Neural cell (in vitro differentiated cells): Measurements from ENCODE around the gene APBB2. TPM values are rescaled to one million over a fixed set of nuclear protein-coding genes. Genes with fewer than 3 reads are reported as not detected.

Experiments
- H2AFZ ChIP-seq: fragments of 200-600, 300-800 bp; sonication (generic), shearing (Covaris generic); 2 replicates; pipeline ENCODE4 v1.6.0; 2014; ENCODE audit warnings: low read depth, mild to moderate bottlenecking, antibody characterized with exemption, low read length, moderate library complexity
- H3F3A ChIP-seq: fragments of 200-600 bp; shearing (Covaris generic); 2 replicates; pipeline ENCODE4 v1.6.1; 2016; ENCODE audit warnings: mild to moderate bottlenecking, moderate library complexity, mixed read lengths, antibody characterized with exemption, low read length; ENCODE audit not compliant: insufficient read depth, poor library complexity, severe bottlenecking
- H3K27ac ChIP-seq: fragments of 200-600, 300-800 bp; sonication (generic), shearing (Covaris generic); 2 replicates; pipeline ENCODE4 v1.5.1; 2014; ENCODE audit warnings: mild to moderate bottlenecking, low read length, moderate library complexity
- H3K27me3 ChIP-seq: fragments of 300-800, 200-600 bp; sonication (generic), shearing (Covaris generic); 2 replicates; pipeline ENCODE4 v1.6.0; 2014; ENCODE audit warnings: mild to moderate bottlenecking, low read depth, low read length, moderate library complexity; ENCODE audit not compliant: insufficient read depth
- H3K36me3 ChIP-seq: fragments of 300-800, 200-600 bp; sonication (generic), shearing (Covaris generic); 2 replicates; pipeline ENCODE4 v1.5.1; 2014; ENCODE audit warnings: mild to moderate bottlenecking, antibody characterized with exemption, low read length, moderate library complexity; ENCODE audit not compliant: insufficient read depth
- H3K4me2 ChIP-seq: fragments of 300-800, 200-600 bp; sonication (generic), shearing (Covaris generic); 2 replicates; pipeline ENCODE4 v1.6.0; 2014; ENCODE audit warnings: mild to moderate bottlenecking, low read length
- H3K4me3 ChIP-seq: fragments of 300-800, 200-600 bp; sonication (generic), shearing (Covaris generic); 2 replicates; pipeline ENCODE4 v1.5.1; 2014; ENCODE audit warnings: mild to moderate bottlenecking, low read length, moderate library complexity
- H3K79me2 ChIP-seq: fragments of 200-600 bp; shearing (Covaris generic); replicated peaks from 2 replicates; pipeline ENCODE4 v1.6.0; 2014; ENCODE audit warnings: mild to moderate bottlenecking, low read length, moderate library complexity; ENCODE audit not compliant: insufficient read depth
- H3K9ac ChIP-seq: fragments of 300-800, 200-600 bp; sonication (generic), shearing (Covaris generic); 2 replicates; pipeline ENCODE4 v1.6.1; 2016; ENCODE audit warnings: mild to moderate bottlenecking, low read length, mixed read lengths
- H3K9me2 ChIP-seq: fragments of 200-600 bp; shearing (Covaris generic); 2 replicates; pipeline ENCODE4 v1.6.1; 2016; ENCODE audit warnings: mild to moderate bottlenecking, low read length, mixed read lengths; ENCODE audit not compliant: insufficient read depth
- H3K9me3 ChIP-seq: fragments of 200-600, 300-800 bp; sonication (generic), shearing (Covaris generic); 2 replicates; pipeline ENCODE4 v1.6.1; 2016; ENCODE audit warnings: mild to moderate bottlenecking, mixed run types, low read length, moderate library complexity, mixed read lengths
- H4K20me1 ChIP-seq: fragments of 200-600 bp; shearing (Covaris generic); 2 replicates; pipeline ENCODE4 v1.6.1; 2016; ENCODE audit warnings: mild to moderate bottlenecking, mixed run types; ENCODE audit not compliant: insufficient read depth
- CTCF ChIP-seq: fragments of 450-650 bp; IDR thresholded peaks from 2 replicates; pipeline ENCODE4 v1.5.1; 2014; ENCODE audit warnings: antibody characterized with exemption, mild to moderate bottlenecking, moderate library complexity; ENCODE audit not compliant: poor library complexity, severe bottlenecking
- EP300 ChIP-seq: fragments of 450-650 bp; conservative IDR thresholded peaks from 2 replicates; pipeline ENCODE4 v1.6.1; 2014; ENCODE audit warnings: antibody characterized with exemption, mild to moderate bottlenecking, moderate library complexity; ENCODE audit not compliant: poor library complexity, severe bottlenecking
- EZH2 ChIP-seq: fragments of 200-600, 300-800 bp; shearing (Covaris generic), sonication (generic); IDR thresholded peaks from 2 replicates; pipeline ENCODE4 v1.6.1; 2014; ENCODE audit warnings: antibody characterized with exemption, low read length, borderline replicate concordance, mild to moderate bottlenecking; ENCODE audit not compliant: insufficient read depth, poor library complexity, severe bottlenecking
- MXI1 ChIP-seq: fragments of 450-650 bp; conservative IDR thresholded peaks from 2 replicates; pipeline ENCODE4 v1.6.1; 2014; ENCODE audit warnings: antibody characterized with exemption, mild to moderate bottlenecking; ENCODE audit not compliant: poor library complexity, severe bottlenecking
- POLR2AphosphoS5 ChIP-seq: IDR thresholded peaks from 2 replicates; pipeline ENCODE4 v1.6.1; 2012
- RAD21 ChIP-seq: fragments of 450-650 bp; conservative IDR thresholded peaks from 2 replicates; pipeline ENCODE4 v1.6.1; 2014; ENCODE audit warnings: antibody characterized with exemption, mild to moderate bottlenecking, moderate library complexity
- REST ChIP-seq: IDR thresholded peaks from 2 replicates; pipeline ENCODE4 v1.6.1; 2012; ENCODE audit warnings: borderline replicate concordance
- SMC3 ChIP-seq: fragments of 450-650 bp; conservative IDR thresholded peaks from 2 replicates; pipeline ENCODE4 v1.6.1; 2014; ENCODE audit warnings: antibody characterized with exemption, mild to moderate bottlenecking, moderate library complexity; ENCODE audit not compliant: poor library complexity
- TAF1 ChIP-seq: IDR thresholded peaks from 2 replicates; pipeline ENCODE4 v1.6.1; 2012; ENCODE audit warnings: low read depth
- polyA plus RNA-seq: library from polyadenylated mRNA; depleted of rRNA; stranded (reverse); fragments of >200 nt; gene quantifications from 2 replicates; pipeline ENCODE4 v1.2.3, GENCODE V29; 2014

Gene APBB2
- polyA plus RNA-seq, 1 donor from 2014 or later: 41.9 TPM

GRCh38 chr4:41095973-41096372, 118.4 kb downstream of the APBB2 start:
- no peaks in the 10 kb centered on the region for H3K9me3 ChIP-seq
- TF ChIP-seq CTCF (no peak), POLR2AphosphoS5 (no peak), EP300 (no peak), MXI1 (no peak), REST (no peak), RAD21 (no peak), TAF1 (no peak), SMC3 (no peak), EZH2 (no peak)
- H3K36me3 ChIP-seq: no peaks in the 10 kb centered on the region
- no peak overlapping the region for H3K4me3 ChIP-seq
- H3K9ac ChIP-seq: no peak overlapping the region
- H3F3A ChIP-seq: no peaks in the 10 kb centered on the region
- no peaks in the 10 kb centered on the region for H3K9me2 ChIP-seq
- H3K79me2 ChIP-seq: no peaks in the 10 kb centered on the region
- H3K27ac ChIP-seq: no peak overlapping the region
- no peaks in the 10 kb centered on the region for H4K20me1 ChIP-seq
- no peak overlapping the region for H3K4me2 ChIP-seq
- no peaks in the 10 kb centered on the region for H3K27me3 ChIP-seq
- no peak overlapping the region for H2AFZ ChIP-seq

- H3K9ac ChIP-seq: no peak overlapping the region
Observed at GRCh38 chr4:41095192-41095872, 119.0 kb downstream of the APBB2 start.

More at GRCh38 chr4:41095192-41095872, 119.0 kb downstream of the APBB2 start:
- H3K9me3 ChIP-seq: no peaks in the 10 kb centered on the region
- H3K79me2 ChIP-seq: no peaks in the 10 kb centered on the region
- H3K27ac ChIP-seq: no peak overlapping the region
- no peaks in the 10 kb centered on the region for H3K9me2 ChIP-seq
- no peak overlapping the region for H3K4me3 ChIP-seq
- H3K27me3 ChIP-seq: no peaks in the 10 kb centered on the region
- H3F3A ChIP-seq: no peaks in the 10 kb centered on the region
- no peak overlapping the region for H2AFZ ChIP-seq
- no peaks in the 10 kb centered on the region for H4K20me1 ChIP-seq
- H3K36me3 ChIP-seq: no peaks in the 10 kb centered on the region
- no peak overlapping the region for H3K4me2 ChIP-seq
- TF ChIP-seq CTCF (no peak), REST (no peak), POLR2AphosphoS5 (no peak), EZH2 (no peak), EP300 (no peak), RAD21 (no peak), MXI1 (no peak), TAF1 (no peak), SMC3 (no peak)
